ENCODE data around the gene PARP15. TPM values are rescaled to one million over a fixed set of nuclear protein-coding genes. Genes with fewer than 3 reads are reported as not detected.

Gene PARP15
- polyA plus RNA-seq, 1 donor (not counting 4 experiments of a cell fraction or from before 2014, with no cell fraction given): 0.25 TPM

DNA sequence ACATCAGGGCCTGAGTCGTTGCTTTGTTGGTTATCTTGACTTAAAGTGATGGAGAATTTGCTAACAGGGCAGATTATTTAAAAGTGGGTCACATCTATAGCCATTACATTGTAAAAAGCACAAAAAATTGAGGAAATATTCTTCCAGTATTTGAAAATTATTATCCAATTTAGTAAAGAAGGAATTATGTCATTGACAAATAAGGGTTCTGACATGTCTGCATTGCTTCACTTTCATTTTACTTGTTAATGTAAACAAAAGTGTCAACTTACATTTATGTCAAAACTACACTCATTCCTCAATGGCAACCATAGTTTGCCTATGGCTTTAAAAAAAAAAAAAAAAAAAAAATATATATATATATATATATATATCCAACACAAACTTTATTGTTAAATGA is 99.8 kb downstream of the PARP15 start:
- no peak for TF ChIP-seq EZH2 (IDR thresholded peaks at IDR 0.05; ENCODE audit: low read length)
- H3K79me2 ChIP-seq (ENCODE audit: control insufficient read depth, insufficient read depth, low read length): peaks cover 11% of the 10 kb centered on the region
- FAIRE-seq: no peak
- no peak overlapping the region for H3K4me2 ChIP-seq (ENCODE audit: control insufficient read depth, extremely low read depth, insufficient read depth, low read depth, low read length)
- H3K27ac ChIP-seq (ENCODE audit: control insufficient read depth, insufficient read depth, low read length): no peak overlapping the region
- no peak overlapping the region for H3K9ac ChIP-seq (ENCODE audit: control insufficient read depth, extremely low read depth, insufficient read depth, low read length)
- H3K9me1 ChIP-seq (ENCODE audit: control insufficient read depth, extremely low read depth, insufficient read depth, low read length): no peaks in the 10 kb centered on the region
- no peaks in the 10 kb centered on the region for H4K20me1 ChIP-seq (ENCODE audit: control insufficient read depth, extremely low read depth, insufficient read depth, low read length)
- no peak overlapping the region for H2AFZ ChIP-seq (ENCODE audit: control insufficient read depth, low read length)
- no peaks in the 10 kb centered on the region for H3K27me3 ChIP-seq (ENCODE audit: control insufficient read depth, extremely low read depth, insufficient read depth, low read length)
- peaks cover 28% of the 10 kb centered on the region for H3K4me1 ChIP-seq (ENCODE audit: control insufficient read depth, extremely low read depth, insufficient read depth, low read length)
- dilution Hi-C loops (cut with MboI; ENCODE audit: extremely low pct_ligation_motif_present, low sequenced_read_pairs): no loop called here
- peaks cover 2% of the 10 kb centered on the region for H3K9me3 ChIP-seq (ENCODE audit: control insufficient read depth, low read depth, low read length)
- H3K4me3 ChIP-seq (ENCODE audit: control insufficient read depth in 2 of 3, extremely low read depth in 1 of 3, insufficient read depth in 2 of 3, low read depth in 1 of 3, low read length in 3 of 3): no peak overlapping the region
- no peak for DNase-seq (ENCODE audit: low read depth, low spot score)
- no peaks in the 10 kb centered on the region for H3K36me3 ChIP-seq (ENCODE audit: control insufficient read depth in 2 of 2, extremely low read depth in 1 of 2, insufficient read depth in 2 of 2, low read length in 2 of 2)

DNA sequence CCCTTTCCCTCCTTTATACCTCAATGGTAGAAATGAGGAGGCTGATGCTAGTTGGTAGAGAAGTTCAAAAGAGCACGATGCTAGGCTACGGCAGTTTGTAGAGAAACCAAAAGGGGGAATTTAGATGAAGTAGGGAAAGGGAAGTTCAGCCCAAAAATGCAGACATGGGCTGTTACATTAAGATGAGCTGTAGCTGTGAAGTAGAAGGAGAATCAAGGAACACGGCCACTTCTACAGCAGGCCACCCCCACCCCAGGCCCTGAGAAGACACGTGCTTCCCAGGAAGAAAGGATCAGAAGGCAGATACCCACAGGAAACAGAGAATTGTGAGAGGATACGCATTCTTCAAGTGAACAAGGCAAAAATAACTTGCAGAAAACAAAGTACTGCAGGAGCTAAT is 101.1 kb downstream of the PARP15 start:
- no peak for DNase-seq (ENCODE audit: low read depth, low spot score)
- H3K36me3 ChIP-seq (ENCODE audit: control insufficient read depth in 2 of 2, extremely low read depth in 1 of 2, insufficient read depth in 2 of 2, low read length in 2 of 2): no peaks in the 10 kb centered on the region
- H3K9me1 ChIP-seq (ENCODE audit: control insufficient read depth, extremely low read depth, insufficient read depth, low read length): no peaks in the 10 kb centered on the region
- H2AFZ ChIP-seq (ENCODE audit: control insufficient read depth, low read length): no peak overlapping the region
- peaks cover 2% of the 10 kb centered on the region for H3K9me3 ChIP-seq (ENCODE audit: control insufficient read depth, low read depth, low read length)
- H3K4me1 ChIP-seq (ENCODE audit: control insufficient read depth, extremely low read depth, insufficient read depth, low read length): peaks cover 28% of the 10 kb centered on the region
- no peaks in the 10 kb centered on the region for H4K20me1 ChIP-seq (ENCODE audit: control insufficient read depth, extremely low read depth, insufficient read depth, low read length)
- H3K79me2 ChIP-seq (ENCODE audit: control insufficient read depth, insufficient read depth, low read length): peaks cover 16% of the 10 kb centered on the region
- no peak overlapping the region for H3K9ac ChIP-seq (ENCODE audit: control insufficient read depth, extremely low read depth, insufficient read depth, low read length)
- H3K27me3 ChIP-seq (ENCODE audit: control insufficient read depth, extremely low read depth, insufficient read depth, low read length): no peaks in the 10 kb centered on the region
- no peak overlapping the region for H3K27ac ChIP-seq (ENCODE audit: control insufficient read depth, insufficient read depth, low read length)
- dilution Hi-C loops (cut with MboI; ENCODE audit: extremely low pct_ligation_motif_present, low sequenced_read_pairs): no loop called here
- FAIRE-seq: no peak
- no peak overlapping the region for H3K4me3 ChIP-seq (ENCODE audit: control insufficient read depth in 2 of 3, extremely low read depth in 1 of 3, insufficient read depth in 2 of 3, low read depth in 1 of 3, low read length in 3 of 3)
- H3K4me2 ChIP-seq (ENCODE audit: control insufficient read depth, extremely low read depth, insufficient read depth, low read depth, low read length): peak overlapping the region; percentile 94
- no peak for TF ChIP-seq EZH2 (IDR thresholded peaks at IDR 0.05; ENCODE audit: low read length)
- TF ChIP-seq, protein P1, sequence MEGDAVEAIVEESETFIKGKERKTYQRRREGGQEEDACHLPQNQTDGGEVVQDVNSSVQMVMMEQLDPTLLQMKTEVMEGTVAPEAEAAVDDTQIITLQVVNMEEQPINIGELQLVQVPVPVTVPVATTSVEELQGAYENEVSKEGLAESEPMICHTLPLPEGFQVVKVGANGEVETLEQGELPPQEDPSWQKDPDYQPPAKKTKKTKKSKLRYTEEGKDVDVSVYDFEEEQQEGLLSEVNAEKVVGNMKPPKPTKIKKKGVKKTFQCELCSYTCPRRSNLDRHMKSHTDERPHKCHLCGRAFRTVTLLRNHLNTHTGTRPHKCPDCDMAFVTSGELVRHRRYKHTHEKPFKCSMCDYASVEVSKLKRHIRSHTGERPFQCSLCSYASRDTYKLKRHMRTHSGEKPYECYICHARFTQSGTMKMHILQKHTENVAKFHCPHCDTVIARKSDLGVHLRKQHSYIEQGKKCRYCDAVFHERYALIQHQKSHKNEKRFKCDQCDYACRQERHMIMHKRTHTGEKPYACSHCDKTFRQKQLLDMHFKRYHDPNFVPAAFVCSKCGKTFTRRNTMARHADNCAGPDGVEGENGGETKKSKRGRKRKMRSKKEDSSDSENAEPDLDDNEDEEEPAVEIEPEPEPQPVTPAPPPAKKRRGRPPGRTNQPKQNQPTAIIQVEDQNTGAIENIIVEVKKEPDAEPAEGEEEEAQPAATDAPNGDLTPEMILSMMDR (optimal IDR thresholded peaks at IDR 0.05 in 1 of 3, IDR thresholded peaks at IDR 0.05 in 1 of 3, conservative IDR thresholded peaks at IDR 0.05 in 1 of 3; ENCODE audit: extremely low read depth in 1 of 3, insufficient read depth in 2 of 3, low read length in 3 of 3): no peak

All from keratinocyte (primary cell).